ENCODE results near the gene MIPEP. TPM values are rescaled to one million over a fixed set of nuclear protein-coding genes. Genes with fewer than 3 reads are reported as not detected.

MIPEP gene
- total RNA-seq, 2 donors from 2014 or later, result 60.4 to 107 TPM

DNA sequence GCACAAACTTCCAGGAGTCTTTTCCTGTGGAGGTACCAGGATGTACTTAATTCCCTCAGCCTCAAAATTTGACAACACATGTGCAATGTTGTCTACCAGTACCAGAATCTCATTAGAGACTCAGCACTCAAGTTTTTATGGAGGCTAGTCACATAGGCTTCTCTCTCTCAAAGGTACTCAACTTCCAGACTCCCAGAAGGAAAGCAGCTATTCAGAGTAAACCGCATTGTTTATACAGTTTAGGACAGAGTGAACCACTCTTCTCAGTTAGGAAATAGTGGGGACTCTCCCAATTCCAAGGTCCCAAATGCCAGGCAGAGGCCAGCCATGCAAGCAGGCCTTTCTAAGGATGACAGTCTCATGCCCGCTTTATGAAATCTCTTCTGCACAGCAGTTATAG is 16.6 kb upstream of the MIPEP start:
- H3K4me3 ChIP-seq, result no peak overlapping the region
- no peaks in the 10 kb centered on the region for H3K36me3 ChIP-seq
- no peak for DNase-seq (ENCODE audit: low spot score)
- no peaks in the 10 kb centered on the region for H3K9me3 ChIP-seq
- H3K27me3 ChIP-seq, result peaks cover 0 to 2% of the 10 kb centered on the region in 2 donors
- no peak overlapping the region for H3K27ac ChIP-seq
- TF ChIP-seq, protein P1, sequence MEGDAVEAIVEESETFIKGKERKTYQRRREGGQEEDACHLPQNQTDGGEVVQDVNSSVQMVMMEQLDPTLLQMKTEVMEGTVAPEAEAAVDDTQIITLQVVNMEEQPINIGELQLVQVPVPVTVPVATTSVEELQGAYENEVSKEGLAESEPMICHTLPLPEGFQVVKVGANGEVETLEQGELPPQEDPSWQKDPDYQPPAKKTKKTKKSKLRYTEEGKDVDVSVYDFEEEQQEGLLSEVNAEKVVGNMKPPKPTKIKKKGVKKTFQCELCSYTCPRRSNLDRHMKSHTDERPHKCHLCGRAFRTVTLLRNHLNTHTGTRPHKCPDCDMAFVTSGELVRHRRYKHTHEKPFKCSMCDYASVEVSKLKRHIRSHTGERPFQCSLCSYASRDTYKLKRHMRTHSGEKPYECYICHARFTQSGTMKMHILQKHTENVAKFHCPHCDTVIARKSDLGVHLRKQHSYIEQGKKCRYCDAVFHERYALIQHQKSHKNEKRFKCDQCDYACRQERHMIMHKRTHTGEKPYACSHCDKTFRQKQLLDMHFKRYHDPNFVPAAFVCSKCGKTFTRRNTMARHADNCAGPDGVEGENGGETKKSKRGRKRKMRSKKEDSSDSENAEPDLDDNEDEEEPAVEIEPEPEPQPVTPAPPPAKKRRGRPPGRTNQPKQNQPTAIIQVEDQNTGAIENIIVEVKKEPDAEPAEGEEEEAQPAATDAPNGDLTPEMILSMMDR (IDR thresholded peaks at IDR 0.05), result no peak
- H3K4me1 ChIP-seq, result peaks cover 0 to 9% of the 10 kb centered on the region in 2 donors

DNA sequence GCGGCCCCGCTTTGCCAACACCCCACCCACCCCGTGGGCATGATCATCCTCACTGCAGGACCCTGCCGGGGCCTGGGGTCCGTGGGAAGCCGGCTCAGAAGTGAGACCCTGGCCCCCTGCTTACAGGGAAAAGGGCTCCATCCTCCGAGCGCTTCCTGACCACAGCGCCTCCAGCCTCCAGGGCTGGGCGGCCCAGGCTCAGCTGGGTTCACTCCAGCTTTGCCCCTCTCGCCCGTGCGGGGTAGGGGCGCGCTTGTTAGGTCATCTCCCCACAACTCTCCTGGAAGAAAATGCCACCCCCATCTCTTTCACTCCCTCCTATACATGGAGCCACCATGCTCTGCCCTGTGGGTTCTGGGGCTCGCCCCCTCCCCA is 14.7 kb upstream of the MIPEP start:
- H3K27ac ChIP-seq, result no peak overlapping the region
- no peaks in the 10 kb centered on the region for H3K36me3 ChIP-seq
- TF ChIP-seq, protein P1 (IDR thresholded peaks at IDR 0.05), result no peak
- no peaks in the 10 kb centered on the region for H3K9me3 ChIP-seq
- no peak overlapping the region for H3K4me3 ChIP-seq
- H3K27me3 ChIP-seq, result peaks cover 0 to 2% of the 10 kb centered on the region in 2 donors
- no peak for DNase-seq (ENCODE audit: low spot score)
- H3K4me1 ChIP-seq, result peaks cover 0 to 9% of the 10 kb centered on the region in 2 donors

DNA sequence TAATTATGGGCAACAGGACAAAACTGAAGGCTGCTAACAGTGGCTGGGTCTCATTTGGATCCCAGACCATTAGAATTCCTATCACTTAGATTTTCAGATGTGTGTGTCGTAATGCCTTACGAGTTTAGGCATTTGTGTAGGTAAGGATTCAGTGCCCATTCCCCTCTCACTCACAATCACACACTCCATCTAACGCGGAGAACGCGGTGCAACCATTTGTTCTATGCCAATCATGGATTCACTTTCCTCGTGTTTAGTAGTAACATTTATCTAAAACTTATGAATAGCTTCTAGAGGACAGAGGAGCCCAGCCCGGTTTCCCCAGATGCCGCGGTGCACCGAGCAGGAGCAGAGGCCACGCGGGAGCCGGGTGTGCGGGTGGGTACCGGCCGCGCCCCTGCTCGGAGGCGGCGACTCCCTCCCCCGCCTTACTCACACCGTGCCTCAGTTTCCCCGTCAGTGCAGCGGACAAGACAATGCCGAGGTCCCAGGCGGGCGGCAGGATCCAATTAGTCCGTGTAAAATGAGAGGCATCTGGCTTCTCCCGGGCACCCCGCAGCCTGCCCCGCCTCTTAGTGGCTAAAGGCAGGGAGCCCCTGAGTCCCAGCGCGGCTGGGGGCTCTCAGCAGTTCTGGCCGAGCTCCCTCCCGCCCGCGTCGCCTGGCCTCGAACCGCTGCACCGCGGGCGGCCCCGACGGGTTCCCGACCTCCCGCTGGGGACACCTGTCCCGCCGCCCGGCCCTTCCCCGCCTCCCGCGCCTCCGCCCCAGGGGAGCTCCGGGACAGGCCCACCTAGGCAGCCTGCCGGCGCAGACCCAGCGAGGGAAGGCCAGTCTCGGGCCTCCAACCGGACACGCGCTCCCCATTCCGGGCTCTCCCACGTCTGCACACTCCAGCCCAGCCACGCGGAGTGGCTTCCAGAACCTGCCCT is 14.0 kb upstream of the MIPEP start:
- H3K36me3 ChIP-seq, result no peaks in the 10 kb centered on the region
- peaks cover 0 to 2% of the 10 kb centered on the region in 2 donors for H3K27me3 ChIP-seq
- no peak overlapping the region for H3K27ac ChIP-seq
- peak overlapping the region; percentile 19 to 44 for H3K4me3 ChIP-seq
- no peaks in the 10 kb centered on the region for H3K9me3 ChIP-seq
- peaks cover 0 to 9% of the 10 kb centered on the region in 2 donors for H3K4me1 ChIP-seq
- TF ChIP-seq, protein P1 (IDR thresholded peaks at IDR 0.05), result no peak
- DNase-seq (ENCODE audit: low spot score), result no peak

DNA sequence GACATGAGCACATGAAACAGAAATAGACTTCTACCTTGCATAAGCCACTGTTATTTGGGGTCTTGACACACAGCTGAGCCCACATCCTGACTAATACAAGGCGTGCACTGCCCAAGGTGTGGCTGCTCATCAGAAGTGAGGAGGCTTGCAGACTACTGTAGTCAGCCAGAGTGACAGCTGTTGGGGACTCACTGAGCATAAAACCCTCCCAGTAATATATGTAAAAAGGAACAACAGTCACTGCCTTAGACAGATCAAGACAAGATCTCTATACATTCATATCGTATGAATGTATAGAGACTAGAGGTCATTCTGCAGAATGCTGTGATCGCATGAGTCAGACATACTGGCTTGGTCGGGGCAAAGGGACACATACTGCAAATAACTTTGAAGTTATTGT is 12.2 kb upstream of the MIPEP start:
- H3K36me3 ChIP-seq, result no peaks in the 10 kb centered on the region
- no peak overlapping the region for H3K27ac ChIP-seq
- no peak for DNase-seq (ENCODE audit: low spot score)
- peaks cover 0 to 2% of the 10 kb centered on the region in 2 donors for H3K27me3 ChIP-seq
- TF ChIP-seq, protein P1 (IDR thresholded peaks at IDR 0.05), result no peak
- peaks cover 0 to 9% of the 10 kb centered on the region in 2 donors for H3K4me1 ChIP-seq
- H3K9me3 ChIP-seq, result no peaks in the 10 kb centered on the region
- no peak overlapping the region for H3K4me3 ChIP-seq

DNA sequence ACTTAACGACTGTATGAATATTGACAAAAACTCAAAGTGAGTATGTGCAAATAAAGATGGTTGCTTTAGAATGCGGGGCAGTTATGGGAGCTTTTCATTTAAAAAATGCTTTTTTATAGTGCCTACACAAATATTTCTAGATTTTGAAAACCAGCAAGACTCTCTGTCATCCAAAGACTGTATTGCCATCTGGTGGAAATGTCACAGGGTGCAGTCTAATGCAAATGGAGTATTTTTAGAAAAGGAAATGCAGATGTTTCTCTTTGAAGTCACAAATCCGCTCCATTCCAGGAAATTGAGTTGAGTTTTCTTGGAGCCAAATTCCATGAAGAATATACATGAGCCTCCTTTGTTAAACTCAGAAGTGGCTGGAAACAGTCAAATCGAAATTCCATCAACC is 10.4 kb upstream of the MIPEP start:
- no peaks in the 10 kb centered on the region for H3K9me3 ChIP-seq
- no peak overlapping the region for H3K27ac ChIP-seq
- TF ChIP-seq, protein P1 (IDR thresholded peaks at IDR 0.05), result peak; percentile 51 to 57
- no peak overlapping the region for H3K4me3 ChIP-seq
- peaks cover 0 to 9% of the 10 kb centered on the region in 2 donors for H3K4me1 ChIP-seq
- DNase-seq (ENCODE audit: low spot score), result no peak
- no peaks in the 10 kb centered on the region for H3K36me3 ChIP-seq
- peaks cover 0 to 2% of the 10 kb centered on the region in 2 donors for H3K27me3 ChIP-seq
